Measurements from ENCODE around the gene AATF. TPM values are rescaled to one million over a fixed set of nuclear protein-coding genes. Genes with fewer than 3 reads are reported as not detected.

The AATF gene
- total RNA-seq, 2 donors from 2014 or later: 27.3 to 45.7 TPM

DNA sequence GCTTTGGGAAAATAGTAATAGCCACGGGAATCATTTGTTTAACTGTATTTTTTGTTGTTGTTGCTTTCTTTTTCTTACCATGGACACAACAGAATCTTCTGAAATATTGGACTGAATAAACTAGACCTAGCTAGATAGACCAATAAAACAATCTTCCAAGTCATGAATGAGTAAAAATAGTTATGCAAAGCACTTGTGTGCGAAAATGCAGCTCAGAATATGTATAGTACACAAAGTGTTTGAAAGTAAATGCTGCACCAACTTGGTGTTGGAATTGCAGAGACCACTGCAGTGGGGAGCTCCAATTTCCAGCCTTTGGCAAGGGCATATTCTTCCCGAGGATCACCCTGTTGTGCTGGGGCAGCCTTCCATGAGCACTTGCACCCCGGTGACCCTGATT, 68.0 kb downstream of the AATF start:
- TF ChIP-seq POLR2A (IDR thresholded peaks at IDR 0.05) (no peak), POLR2AphosphoS5 (IDR thresholded peaks at IDR 0.05) (no peak), CTCF (IDR thresholded peaks at IDR 0.05) (no peak)
- H3K4me1 ChIP-seq (replicated peaks): no peaks in the 10 kb centered on the region
- no peak for DNase-seq (ENCODE audit: low spot score)
- H3K9me3 ChIP-seq: no peaks in the 10 kb centered on the region
- H3K27me3 ChIP-seq (replicated peaks; ENCODE audit: insufficient read depth): no peaks in the 10 kb centered on the region
- no peaks in the 10 kb centered on the region for H3K36me3 ChIP-seq
- intact Hi-C loops (cut with DNase I): no loop called here
- H3K4me3 ChIP-seq: no peak overlapping the region
- no peak overlapping the region for H3K27ac ChIP-seq
- 87% methylated on average over 4 of the region's 4 CpGs for WGBS

DNA sequence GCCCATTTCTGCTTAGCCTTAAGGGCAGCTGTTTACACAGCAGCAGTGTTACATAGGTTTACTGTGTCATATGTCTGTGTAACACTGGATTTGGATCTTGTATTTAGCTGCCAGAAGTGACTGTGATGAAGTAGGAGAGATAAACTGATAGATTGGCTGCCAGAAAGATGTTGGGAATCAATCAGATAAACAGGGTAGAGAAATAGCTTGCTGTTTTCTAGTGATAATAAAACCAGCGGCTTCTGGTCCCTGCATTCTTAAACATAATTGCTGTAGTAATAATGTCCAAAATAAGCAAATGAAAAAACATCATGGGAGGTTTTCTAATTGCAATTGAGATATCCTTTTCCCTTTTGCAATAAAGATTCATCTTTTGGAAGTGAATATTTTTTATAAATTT, 68.7 kb downstream of the AATF start:
- 39% methylated on average over 1 of the region's 1 CpG for WGBS
- Histone ChIP-seq H3K36me3 (no peaks in the 10 kb centered on the region), H3K4me3 (no peak overlapping the region), H3K27ac (no peak overlapping the region), H3K27me3 (replicated peaks; ENCODE audit: insufficient read depth) (no peaks in the 10 kb centered on the region), H3K9me3 (no peaks in the 10 kb centered on the region), H3K4me1 (replicated peaks) (no peaks in the 10 kb centered on the region)
- DNase-seq (ENCODE audit: low spot score): no peak
- TF ChIP-seq POLR2AphosphoS5 (IDR thresholded peaks at IDR 0.05): no peak
- no peak for TF ChIP-seq CTCF (IDR thresholded peaks at IDR 0.05)
- TF ChIP-seq POLR2A (IDR thresholded peaks at IDR 0.05): no peak
- intact Hi-C loops (cut with DNase I): no loop called here

- no peak for DNase-seq (ENCODE audit: low spot score)
- 91% methylated on average over 3 of the region's 3 CpGs for WGBS
- H3K36me3 ChIP-seq: no peaks in the 10 kb centered on the region
- H3K27ac ChIP-seq: no peak overlapping the region
- H3K4me1 ChIP-seq (replicated peaks): no peaks in the 10 kb centered on the region
- no peaks in the 10 kb centered on the region for H3K9me3 ChIP-seq
- no peaks in the 10 kb centered on the region for H3K27me3 ChIP-seq (replicated peaks; ENCODE audit: insufficient read depth)
- H3K4me3 ChIP-seq: no peak overlapping the region
- TF ChIP-seq POLR2AphosphoS5 (IDR thresholded peaks at IDR 0.05) (no peak), CTCF (IDR thresholded peaks at IDR 0.05) (no peak), POLR2A (IDR thresholded peaks at IDR 0.05) (no peak)
- intact Hi-C loops (cut with DNase I): no loop called here
Measured at GRCh38 chr17:37019117-37019740, 70.5 kb downstream of the AATF start.

GRCh38 chr17:37019741-37020129, 71.0 kb downstream of the AATF start:
- intact Hi-C loops (cut with DNase I): no loop called here
- Histone ChIP-seq H3K36me3 (no peaks in the 10 kb centered on the region), H3K9me3 (no peaks in the 10 kb centered on the region), H3K27me3 (replicated peaks; ENCODE audit: insufficient read depth) (no peaks in the 10 kb centered on the region), H3K4me3 (no peak overlapping the region), H3K27ac (no peak overlapping the region), H3K4me1 (replicated peaks) (no peaks in the 10 kb centered on the region)
- DNase-seq (ENCODE audit: low spot score): no peak
- TF ChIP-seq POLR2AphosphoS5 (IDR thresholded peaks at IDR 0.05) (no peak), CTCF (IDR thresholded peaks at IDR 0.05) (no peak), POLR2A (IDR thresholded peaks at IDR 0.05) (no peak)
- 95% methylated on average over 4 of the region's 4 CpGs for WGBS

DNA sequence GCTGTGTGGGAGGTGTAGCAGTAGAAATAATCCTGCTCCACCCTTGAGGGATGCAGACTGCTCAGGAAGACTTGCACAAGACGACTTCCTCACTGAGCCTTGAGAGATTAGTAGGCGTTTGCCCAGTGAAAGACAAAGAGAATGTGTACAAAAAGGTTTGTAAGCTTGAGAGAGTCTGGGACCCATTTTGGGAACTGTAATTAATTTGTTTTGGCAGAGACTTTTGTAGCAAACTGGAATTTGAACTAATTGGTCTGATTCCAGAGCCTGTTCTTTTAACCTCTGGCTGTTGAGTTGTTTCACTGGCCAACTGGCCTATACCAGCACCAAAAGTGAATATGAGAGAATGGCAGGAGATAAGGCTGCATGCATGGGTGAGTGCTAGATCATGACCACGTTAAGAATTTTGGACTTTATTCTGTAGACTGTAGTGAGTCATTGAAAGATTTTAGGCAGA, 75.5 kb downstream of the AATF start:
- intact Hi-C loops (cut with DNase I): no loop called here
- Histone ChIP-seq H3K36me3 (no peaks in the 10 kb centered on the region), H3K4me1 (replicated peaks) (no peaks in the 10 kb centered on the region), H3K4me3 (no peak overlapping the region), H3K27ac (no peak overlapping the region), H3K27me3 (replicated peaks; ENCODE audit: insufficient read depth) (no peaks in the 10 kb centered on the region), H3K9me3 (no peaks in the 10 kb centered on the region)
- TF ChIP-seq CTCF (IDR thresholded peaks at IDR 0.05): no peak
- no peak for TF ChIP-seq POLR2AphosphoS5 (IDR thresholded peaks at IDR 0.05)
- TF ChIP-seq POLR2A (IDR thresholded peaks at IDR 0.05): no peak
- DNase-seq (ENCODE audit: low spot score): no peak
- 23% methylated on average over 3 of the region's 3 CpGs for WGBS

Measured in prostate gland (tissue), 2 donors.